B cell (primary cell): ENCODE data around the gene BCL2. TPM values are rescaled to one million over a fixed set of nuclear protein-coding genes. Genes with fewer than 3 reads are reported as not detected.

ENCODE experiments used
- ATAC-seq: fragments of 200-7000 bp; cut with Tn5 transposase; one replicate; pipeline ENCODE4 v1.10.0; 2021; ENCODE audit warnings: low read depth, mild to moderate bottlenecking, moderate number of reproducible peaks, moderate library complexity
- CTCF ChIA-PET: fragments of 350-600 bp; sonication (Branson Sonifier 250); formaldehyde crosslinking; loops from one replicate; lab custom pipeline; 2021; ENCODE audit warnings: antibody characterized with exemption, inconsistent platforms; lab: Charles Lee
- POLR2A ChIA-PET: fragments of 350-600 bp; sonication (Branson Sonifier 250); formaldehyde crosslinking; loops from one replicate; lab custom pipeline; 2021; ENCODE audit warnings: antibody characterized with exemption; lab: Charles Lee
- DNase-seq: peaks from one replicate; pipeline ENCODE4 v3.0.0; 2013
- H2AFZ ChIP-seq: 2 replicates; pipeline ENCODE4 v1.6.1; 2012; ENCODE audit warnings: mild to moderate bottlenecking, low read depth, low read length; ENCODE audit not compliant: insufficient read depth, poor library complexity, severe bottlenecking
- H3K27ac ChIP-seq, 2 donors: 1 replicate in 1 of 2; 2 replicates in 1 of 2; pipeline ENCODE4 v1.5.1; 2012 to 2013; ENCODE audit warnings: low read length in 2 of 2, mild to moderate bottlenecking in 2 of 2, moderate library complexity in 1 of 2
- H3K27me3 ChIP-seq, 4 experiments: fragments of 200-600 bp in 1 of 4; sonication (generic) in 1 of 4; replicated peaks in 1 of 4; 1 replicate in 2 of 4; 2 replicates in 2 of 4; pipeline versions ENCODE4 v1.6.1 to v1.7.0; 2013 to 2016; ENCODE audit warnings: low read length in 3 of 4, mild to moderate bottlenecking in 2 of 4, mixed read lengths in 1 of 4, moderate library complexity in 1 of 4; ENCODE audit not compliant: insufficient read depth in 4 of 4, control insufficient read depth in 3 of 4; ENCODE audit errors: control extremely low read depth in 1 of 4
- H3K36me3 ChIP-seq, 2 experiments: replicated peaks in 1 of 2; 1 replicate in 1 of 2; 2 replicates in 1 of 2; pipeline versions ENCODE4 v1.6.1 to v1.7.1; 2013; ENCODE audit warnings: low read length in 1 of 2; ENCODE audit not compliant: insufficient read depth in 2 of 2, control insufficient read depth in 1 of 2; ENCODE audit errors: control extremely low read depth in 1 of 2, extremely low read depth in 1 of 2
- H3K4me1 ChIP-seq, 2 donors: fragments of 200-600 bp in 1 of 2; sonication (generic) in 1 of 2; 1 replicate in 1 of 2; 2 replicates in 1 of 2; pipeline versions ENCODE4 v1.5.1 to v1.6.1; 2013 to 2017; ENCODE audit warnings: low read length in 2 of 2; ENCODE audit not compliant: control insufficient read depth in 2 of 2, insufficient read depth in 2 of 2
- H3K4me2 ChIP-seq: replicated peaks from 2 replicates; pipeline ENCODE3; 2012; ENCODE audit warnings: mild to moderate bottlenecking, low read depth, low read length; ENCODE audit not compliant: poor library complexity, severe bottlenecking
- H3K4me3 ChIP-seq, 5 experiments: fragments of 200-600 bp in 1 of 5; sonication (generic) in 1 of 5; 1 replicate in 3 of 5; 2 replicates in 2 of 5; pipeline versions ENCODE4 v1.5.1 to v1.7.0; 2011 to 2016; ENCODE audit warnings: low read length in 4 of 5, mild to moderate bottlenecking in 4 of 5, low read depth in 2 of 5, control low read depth in 1 of 5, moderate library complexity in 1 of 5; ENCODE audit not compliant: insufficient read depth in 1 of 5; ENCODE audit errors: control extremely low read depth in 1 of 5, extremely low read depth in 1 of 5
- H3K79me2 ChIP-seq: fragments of 200-600 bp; sonication (generic); one replicate; pipeline ENCODE4 v1.6.0; 2016; ENCODE audit warnings: low read length; ENCODE audit not compliant: control insufficient read depth, insufficient read depth
- H3K9ac ChIP-seq: fragments of 200-600 bp; sonication (generic); 2 replicates; pipeline ENCODE4 v1.6.1; 2017; ENCODE audit warnings: mild to moderate bottlenecking, low read length, moderate library complexity
- H3K9me3 ChIP-seq, 3 donors: one replicate each; pipeline versions ENCODE4 v1.6.1 to v1.7.1; 2013; ENCODE audit warnings: low read length in 2 of 3; ENCODE audit not compliant: control insufficient read depth in 2 of 3, insufficient read depth in 1 of 3; ENCODE audit errors: control extremely low read depth in 1 of 3
- H4K20me1 ChIP-seq: 2 replicates; pipeline ENCODE4 v1.6.0; 2012; ENCODE audit warnings: mild to moderate bottlenecking, low read length; ENCODE audit not compliant: insufficient read depth, control insufficient read depth, poor library complexity, severe bottlenecking
- H3K27ac Mint-ChIP-seq: one replicate; pipeline ENCODE4 v1.8.0; 2021; ENCODE audit warnings: mixed read lengths
- H3K27me3 Mint-ChIP-seq: one replicate; pipeline ENCODE4 v1.8.0; 2021; ENCODE audit warnings: mixed read lengths
- H3K4me1 Mint-ChIP-seq: one replicate; pipeline ENCODE4 v1.8.0; 2021; ENCODE audit warnings: mixed read lengths
- H3K4me3 Mint-ChIP-seq: one replicate; pipeline ENCODE4 v1.8.0; 2021; ENCODE audit warnings: mixed read lengths
- H3K9me3 Mint-ChIP-seq: one replicate; pipeline ENCODE4 v1.8.0; 2022; ENCODE audit warnings: mixed read lengths; ENCODE audit not compliant: insufficient read depth
- CTCF ChIP-seq: fragments of 200-600 bp; IDR thresholded peaks from one replicate; pipeline ENCODE4 v1.8.0; 2022; ENCODE audit warnings: antibody characterized with exemption, mild to moderate bottlenecking
- EZH2 ChIP-seq: IDR thresholded peaks from 2 replicates; pipeline ENCODE4 v1.6.1; 2012; ENCODE audit warnings: borderline replicate concordance, low read depth, mild to moderate bottlenecking, moderate library complexity, low read length; ENCODE audit not compliant: insufficient read depth, poor library complexity, severe bottlenecking
- WGBS: methylation state at CpG from one replicate; pipeline ENCODE4 v1.1.5; 2013; ENCODE audit warnings: missing lambda C conversion rate; ENCODE audit not compliant: insufficient coverage; 5-methylcytosine and 5-hydroxymethylcytosine counted together
- intact Hi-C: fragments of 100-400 bp; cut with micrococcal nuclease; formaldehyde crosslinking; loops from one replicate; pipeline ENCODE4 v1.10.0; 2022
- polyA plus RNA-seq: library from polyadenylated mRNA; depleted of rRNA; stranded (reverse); fragments of >200 nt; gene quantifications from 2 replicates; pipeline ENCODE4 v1.2.3, GENCODE V29; 2012
- total RNA-seq, 2 donors: library from RNA; stranded (reverse); fragments of 120-200 nt in 1 of 2; gene quantifications; 1 replicate in 1 of 2; 2 replicates in 1 of 2; pipeline versions ENCODE4 v1.2.3 to v1.2.4, GENCODE V29; 2013 to 2022

BCL2 gene
- total and polyA plus RNA-seq, 2 donors (not counting 1 experiment from before 2014, with no cell fraction given): 27.6 to 144 TPM

- ChIA-PET POLR2A (no interaction called here), CTCF (interaction anchor here (0.7 kb wide), 1 partner anchor 31 kb away, joined by 3 read pairs; no protein-coding TSS in a partner anchor)
- H3K9ac ChIP-seq: no peak overlapping the region
- H4K20me1 ChIP-seq: no peaks in the 10 kb centered on the region
- no peak overlapping the region for H2AFZ ChIP-seq
- ATAC-seq (no peak), DNase-seq (peak; percentile 36)
- Mint-ChIP-seq H3K4me1 (peaks cover 26% of the 10 kb centered on the region), H3K27me3 (peaks cover 6% of the 10 kb centered on the region), H3K9me3 (peaks cover 7% of the 10 kb centered on the region), H3K27ac (no peak overlapping the region), H3K4me3 (no peak overlapping the region)
- H3K27ac ChIP-seq: no peak overlapping the region
- no peaks in the 10 kb centered on the region for H3K79me2 ChIP-seq
- no peak for TF ChIP-seq CTCF
- no peak for TF ChIP-seq EZH2
- no CpG with 5 or more reads among the region's 4 CpGs for WGBS
- no peak overlapping the region for H3K4me3 ChIP-seq
- H3K4me1 ChIP-seq: peaks cover 14 to 15% of the 10 kb centered on the region in 2 donors
- H3K36me3 ChIP-seq: no peaks in the 10 kb centered on the region
- intact Hi-C loops: no loop called here
- peak overlapping the region; percentile 41 for H3K4me2 ChIP-seq
- peaks cover 0 to 5% (median 0%) of the 10 kb centered on the region in 3 donors for H3K9me3 ChIP-seq
- H3K27me3 ChIP-seq: no peaks in the 10 kb centered on the region
Measured at GRCh38 chr18:63078471-63078870, 241.1 kb downstream of the BCL2 start.

DNA sequence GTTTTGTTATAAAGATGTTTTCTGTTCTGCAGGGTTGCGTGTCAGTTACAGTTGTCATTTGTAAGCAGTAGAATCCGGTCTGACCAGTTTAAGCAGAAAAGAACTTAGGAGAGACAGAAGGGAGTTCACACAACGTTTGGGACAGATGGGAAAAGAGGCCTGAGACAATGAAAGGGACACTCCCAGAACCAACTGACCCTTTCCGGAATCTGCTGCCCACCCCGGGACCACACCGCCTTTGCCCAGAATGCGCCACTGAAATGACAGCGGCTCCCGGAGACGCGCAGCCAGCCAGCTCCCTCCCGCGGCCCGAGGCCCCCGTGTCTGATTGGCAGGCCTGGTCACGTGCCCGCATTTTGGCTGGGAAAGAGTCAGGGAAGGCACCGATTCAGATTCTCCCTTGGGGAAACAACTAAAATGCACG lies 244.6 kb downstream of the BCL2 start:
- H2AFZ ChIP-seq: peak overlapping the region; percentile 86
- peaks cover 6% of the 10 kb centered on the region for H3K9me3 Mint-ChIP-seq
- peak overlapping the region; percentile 63 for H3K9ac ChIP-seq
- no peak overlapping the region for H3K27ac Mint-ChIP-seq
- CTCF ChIA-PET: no interaction called here
- H3K27ac ChIP-seq: peak overlapping the region in 1 of 2 donors; percentile 38
- WGBS: 7% methylated on average over 18 of the region's 19 CpGs
- H3K4me2 ChIP-seq: peak overlapping the region; percentile 88
- TF ChIP-seq CTCF (no peak), EZH2 (no peak)
- no peaks in the 10 kb centered on the region for H3K79me2 ChIP-seq
- intact Hi-C loops: no loop called here
- H3K4me3 Mint-ChIP-seq: peak overlapping the region; percentile 74
- DNase-seq (peak; percentile 64), ATAC-seq (peak; percentile 64)
- H4K20me1 ChIP-seq: no peaks in the 10 kb centered on the region
- H3K4me3 ChIP-seq: peak overlapping the region; percentile 31 to 66 (median 48)
- H3K4me1 ChIP-seq: peaks cover 14 to 15% of the 10 kb centered on the region in 2 donors
- peaks cover 26% of the 10 kb centered on the region for H3K4me1 Mint-ChIP-seq
- H3K9me3 ChIP-seq: peaks cover 0 to 5% (median 0%) of the 10 kb centered on the region in 3 donors
- POLR2A ChIA-PET: no interaction called here
- no peaks in the 10 kb centered on the region for H3K27me3 ChIP-seq
- H3K36me3 ChIP-seq: no peaks in the 10 kb centered on the region
- peaks cover 3% of the 10 kb centered on the region for H3K27me3 Mint-ChIP-seq
